Hepatocyte (in vitro differentiated cells): ENCODE measurements around the gene PCNX3.

Source experiments
- EZH2 ChIP-seq: fragments of 200-600 bp; sonication (generic); IDR thresholded peaks from 2 replicates; pipeline ENCODE4 v1.6.1; 2016; ENCODE audit warnings: antibody characterized with exemption, mild to moderate bottlenecking, borderline replicate concordance
- TF ChIP-seq, protein P1 (sequence below): fragments of 200-600 bp; sonication (generic); IDR thresholded peaks from 2 replicates; pipeline ENCODE4 v1.5.1; 2016; ENCODE audit warnings: antibody characterized with exemption, mild to moderate bottlenecking; ENCODE audit not compliant: poor library complexity

DNA sequence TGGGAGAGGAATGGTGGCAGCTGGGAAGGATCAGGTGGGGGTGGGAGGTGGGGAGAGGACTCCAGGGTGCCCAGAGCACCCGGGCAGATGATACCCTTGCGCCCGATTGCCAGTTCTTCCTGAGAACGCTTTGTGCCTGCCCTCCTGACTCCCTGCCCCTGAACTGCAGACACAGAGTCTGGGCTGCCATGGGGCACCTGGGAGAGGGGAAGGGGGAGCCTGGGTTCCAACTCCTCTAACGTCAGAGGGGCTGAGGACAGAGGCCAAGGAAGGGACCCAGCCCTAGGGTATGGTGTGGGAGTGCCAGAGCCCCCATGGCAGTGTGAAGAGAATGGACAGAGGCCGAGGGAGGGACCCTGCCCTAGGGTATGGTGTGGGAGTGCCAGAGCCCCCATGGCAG, 19.1 kb upstream of the PCNX3 start:
- TF ChIP-seq, protein P1, sequence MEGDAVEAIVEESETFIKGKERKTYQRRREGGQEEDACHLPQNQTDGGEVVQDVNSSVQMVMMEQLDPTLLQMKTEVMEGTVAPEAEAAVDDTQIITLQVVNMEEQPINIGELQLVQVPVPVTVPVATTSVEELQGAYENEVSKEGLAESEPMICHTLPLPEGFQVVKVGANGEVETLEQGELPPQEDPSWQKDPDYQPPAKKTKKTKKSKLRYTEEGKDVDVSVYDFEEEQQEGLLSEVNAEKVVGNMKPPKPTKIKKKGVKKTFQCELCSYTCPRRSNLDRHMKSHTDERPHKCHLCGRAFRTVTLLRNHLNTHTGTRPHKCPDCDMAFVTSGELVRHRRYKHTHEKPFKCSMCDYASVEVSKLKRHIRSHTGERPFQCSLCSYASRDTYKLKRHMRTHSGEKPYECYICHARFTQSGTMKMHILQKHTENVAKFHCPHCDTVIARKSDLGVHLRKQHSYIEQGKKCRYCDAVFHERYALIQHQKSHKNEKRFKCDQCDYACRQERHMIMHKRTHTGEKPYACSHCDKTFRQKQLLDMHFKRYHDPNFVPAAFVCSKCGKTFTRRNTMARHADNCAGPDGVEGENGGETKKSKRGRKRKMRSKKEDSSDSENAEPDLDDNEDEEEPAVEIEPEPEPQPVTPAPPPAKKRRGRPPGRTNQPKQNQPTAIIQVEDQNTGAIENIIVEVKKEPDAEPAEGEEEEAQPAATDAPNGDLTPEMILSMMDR = no peak
- TF ChIP-seq EZH2 = no peak
